Breast epithelium (tissue), 3 donors: ENCODE results near the gene GTF2E1.

Experiments
- POLR2A ChIP-seq: fragments of 450-650 bp; IDR thresholded peaks from one replicate; pipeline ENCODE4 v1.6.1; 2016; ENCODE audit warnings: antibody characterized with exemption, mild to moderate bottlenecking, moderate library complexity
- POLR2AphosphoS5 ChIP-seq, 3 donors: sonication (generic); formaldehyde crosslinking; IDR thresholded peaks; one replicate each; pipeline ENCODE4 v1.6.1; 2017; ENCODE audit warnings: antibody characterized with exemption in 3 of 3
- TF ChIP-seq, protein P1 (sequence below), 3 donors: fragments of 450-650 bp; IDR thresholded peaks; one replicate each; pipeline ENCODE4 v1.5.1; 2016 to 2017; ENCODE audit warnings: antibody characterized with exemption in 3 of 3, mild to moderate bottlenecking in 3 of 3, moderate library complexity in 3 of 3

DNA sequence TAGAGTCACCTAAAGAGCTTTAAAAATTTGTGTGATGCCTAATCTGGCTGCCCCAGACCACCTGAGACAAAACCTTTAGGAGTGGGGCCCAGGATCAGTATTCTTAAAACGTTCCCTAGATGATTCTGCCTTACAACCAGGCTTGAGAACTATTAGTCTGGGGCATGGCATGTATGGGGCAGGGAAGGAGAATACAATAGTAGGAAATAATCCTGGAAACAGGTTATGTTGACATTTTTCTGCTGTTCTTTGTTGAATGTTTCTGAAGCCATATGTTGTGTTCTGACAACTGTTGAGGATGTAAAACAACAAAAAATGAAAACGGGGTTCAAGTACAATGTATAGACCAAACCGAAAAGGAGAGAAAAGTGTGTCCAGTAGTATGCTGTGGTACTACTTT is 2.9 kb downstream of the GTF2E1 start:
- TF ChIP-seq, protein P1, sequence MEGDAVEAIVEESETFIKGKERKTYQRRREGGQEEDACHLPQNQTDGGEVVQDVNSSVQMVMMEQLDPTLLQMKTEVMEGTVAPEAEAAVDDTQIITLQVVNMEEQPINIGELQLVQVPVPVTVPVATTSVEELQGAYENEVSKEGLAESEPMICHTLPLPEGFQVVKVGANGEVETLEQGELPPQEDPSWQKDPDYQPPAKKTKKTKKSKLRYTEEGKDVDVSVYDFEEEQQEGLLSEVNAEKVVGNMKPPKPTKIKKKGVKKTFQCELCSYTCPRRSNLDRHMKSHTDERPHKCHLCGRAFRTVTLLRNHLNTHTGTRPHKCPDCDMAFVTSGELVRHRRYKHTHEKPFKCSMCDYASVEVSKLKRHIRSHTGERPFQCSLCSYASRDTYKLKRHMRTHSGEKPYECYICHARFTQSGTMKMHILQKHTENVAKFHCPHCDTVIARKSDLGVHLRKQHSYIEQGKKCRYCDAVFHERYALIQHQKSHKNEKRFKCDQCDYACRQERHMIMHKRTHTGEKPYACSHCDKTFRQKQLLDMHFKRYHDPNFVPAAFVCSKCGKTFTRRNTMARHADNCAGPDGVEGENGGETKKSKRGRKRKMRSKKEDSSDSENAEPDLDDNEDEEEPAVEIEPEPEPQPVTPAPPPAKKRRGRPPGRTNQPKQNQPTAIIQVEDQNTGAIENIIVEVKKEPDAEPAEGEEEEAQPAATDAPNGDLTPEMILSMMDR (IDR thresholded peaks at IDR 0.05): no peak
- TF ChIP-seq POLR2A: no peak
- TF ChIP-seq POLR2AphosphoS5 (IDR thresholded peaks at IDR 0.05): no peak
